NCI-H2171 treated with DMSO at 0.1 percent for 48 hours (cell line): Measurements from ENCODE around the gene ZNF837.
A peak's percentile ranks its signal among the peaks of the same experiment; 100 is the strongest.
"Not testable (repeated sequence)": the region's sequence is repeated elsewhere in the genome, so short reads cannot be mapped to it uniquely, and the experiment has no call there.

Experiments
- DNase-seq: peaks from one replicate; lab custom pipeline; 2025; lab: John Stamatoyannopoulos, UW

The ZNF837 gene

GRCh38 chr19:58350871-58351557 is 29.8 kb downstream of the ZNF837 start:
- DNase-seq: no peak

GRCh38 chr19:58350001-58350861 is 30.6 kb downstream of the ZNF837 start:
- no peak for DNase-seq

GRCh38 chr19:58349590-58349989 is 31.2 kb downstream of the ZNF837 start:
- no peak for DNase-seq

- DNase-seq: not testable (repeated sequence)
These were observed 32.8 kb downstream of the ZNF837 start for GRCh38 chr19:58348080-58348479.

- DNase-seq: peak; percentile 76
These were observed 33.6 kb downstream of the ZNF837 start for GRCh38 chr19:58346961-58347929.

GRCh38 chr19:58345558-58345957 is 35.3 kb downstream of the ZNF837 start:
- DNase-seq: no peak

GRCh38 chr19:58338825-58339558 is 41.8 kb downstream of the ZNF837 start:
- DNase-seq: no peak

- no peak for DNase-seq
These were observed 42.5 kb downstream of the ZNF837 start for GRCh38 chr19:58338336-58338735.

GRCh38 chr19:58336820-58337219 is 44.0 kb downstream of the ZNF837 start:
- no peak for DNase-seq

- no peak for DNase-seq
These were observed 44.6 kb downstream of the ZNF837 start for GRCh38 chr19:58336216-58336615.

GRCh38 chr19:58335630-58336029 is 45.2 kb downstream of the ZNF837 start:
- no peak for DNase-seq

GRCh38 chr19:58334691-58335249 is 46.1 kb downstream of the ZNF837 start:
- DNase-seq: no peak

GRCh38 chr19:58332697-58333096 is 48.1 kb downstream of the ZNF837 start:
- DNase-seq: no peak

- no peak for DNase-seq
These were observed 50.4 kb downstream of the ZNF837 start for GRCh38 chr19:58330458-58330857.

- peak; percentile 17 for DNase-seq
These were observed 51.8 kb downstream of the ZNF837 start for GRCh38 chr19:58328999-58329398.

GRCh38 chr19:58326914-58327726 is 53.7 kb downstream of the ZNF837 start, which contains the start of gene ZSCAN22:
ZSCAN22 (plus strand) TSS chr19:58326994; CDS start chr19:58334803, 7,809 bp downstream.
- DNase-seq: peak; percentile 92

GRCh38 chr19:58326501-58326913 is 54.3 kb downstream of the ZNF837 start:
- no peak for DNase-seq

- no peak for DNase-seq
These were observed 55.4 kb downstream of the ZNF837 start for GRCh38 chr19:58325311-58326022.

- DNase-seq: no peak
These were observed 61.6 kb downstream of the ZNF837 start for GRCh38 chr19:58319241-58319640.
